HEK293T (cell line): ENCODE measurements around the gene CMKLR1.

Source experiments
- ARNT ChIP-seq: fragments of 450-650 bp; IDR thresholded peaks from 2 replicates; pipeline ENCODE4 v1.6.1; 2017; ENCODE audit warnings: mild to moderate bottlenecking
- BHLHE40 ChIP-seq: fragments of 450-650 bp; IDR thresholded peaks from 2 replicates; pipeline ENCODE4 v1.6.1; 2016; ENCODE audit warnings: mild to moderate bottlenecking, moderate library complexity, borderline replicate concordance
- FOXA1 ChIP-seq: fragments of 450-650 bp; IDR thresholded peaks from 2 replicates; pipeline ENCODE4 v1.6.1; 2016; ENCODE audit warnings: mild to moderate bottlenecking
- FOXK2 ChIP-seq: fragments of 450-650 bp; IDR thresholded peaks from 2 replicates; pipeline ENCODE4 v1.6.1; 2016; ENCODE audit warnings: mild to moderate bottlenecking
- FOXM1 ChIP-seq: fragments of 450-650 bp; IDR thresholded peaks from 2 replicates; pipeline ENCODE4 v1.6.1; 2017; ENCODE audit warnings: mild to moderate bottlenecking, borderline replicate concordance
- HDGF ChIP-seq: fragments of 450-650 bp; IDR thresholded peaks from 2 replicates; pipeline ENCODE4 v1.6.1; 2017; ENCODE audit warnings: antibody characterized with exemption, borderline replicate concordance
- TARDBP ChIP-seq: fragments of 450-650 bp; IDR thresholded peaks from 2 replicates; pipeline ENCODE4 v1.6.1; 2016
- ZNF384 ChIP-seq: fragments of 450-650 bp; IDR thresholded peaks from 2 replicates; pipeline ENCODE4 v1.6.1; 2016

GRCh38 chr12:108247130-108247529 is 92.0 kb downstream of the CMKLR1 start:
- TF ChIP-seq FOXK2 (no peak), FOXM1 (no peak), FOXA1 (no peak), BHLHE40 (no peak), ZNF384 (no peak), HDGF (no peak), ARNT (no peak), TARDBP (no peak)
